ENCODE data around the gene NME1. TPM values are rescaled to one million over a fixed set of nuclear protein-coding genes. Genes with fewer than 3 reads are reported as not detected.

NME1 gene
- 517 to 794 TPM (median 696 TPM) in 5 replicates for total RNA-seq (2022; extraction: Qiagen RNA extraction; ENCODE audit: low read depth)

GRCh38 chr17:51153210-51154072 lies at the start of gene NME1:
Gene NME1 (plus strand): TSS chr17:51153559. CDS start chr17:51155655, 2,096 bp downstream.

DNA sequence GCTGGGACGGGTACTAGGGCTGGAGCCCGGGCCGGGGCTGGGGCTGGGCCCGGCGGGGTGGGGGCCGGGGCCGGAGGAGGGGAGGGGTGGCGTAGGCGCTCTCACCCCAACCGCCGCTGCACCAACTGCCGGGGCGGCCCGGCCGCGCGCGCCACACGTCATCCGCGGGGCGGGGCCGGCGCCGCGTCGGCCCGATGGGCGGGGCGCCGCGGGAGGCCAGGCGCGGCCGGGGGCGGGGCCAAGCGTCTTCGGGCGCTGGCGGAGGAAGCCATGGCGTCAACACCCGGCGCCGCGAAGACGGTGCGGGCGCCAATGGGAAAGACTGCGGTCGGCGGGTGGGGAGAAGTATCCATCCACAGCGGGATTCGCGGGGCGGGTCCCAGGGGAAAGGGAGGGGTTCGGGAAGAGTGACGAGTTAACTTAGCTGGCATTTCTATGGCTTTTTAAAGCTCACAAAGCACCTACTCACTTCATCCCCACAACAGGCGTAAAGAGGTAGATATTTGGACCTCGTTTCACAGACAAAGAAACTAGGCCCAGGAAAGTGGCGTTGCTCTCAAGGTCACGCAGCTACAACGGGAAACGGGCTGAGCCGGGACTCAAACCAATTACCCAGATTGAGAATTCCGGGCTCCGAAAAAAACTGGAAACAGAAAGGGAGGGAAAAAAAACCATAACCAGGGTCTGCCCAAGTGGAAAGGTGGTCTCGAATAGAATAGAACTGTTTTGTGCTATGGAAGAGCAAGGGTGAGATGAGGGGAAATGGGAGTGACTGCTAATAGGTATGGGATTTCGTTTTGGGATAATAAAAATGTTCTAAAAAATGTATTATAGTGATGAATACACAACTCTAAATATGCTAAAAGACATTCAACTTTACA lies 32.4 kb upstream of the NME1 start, which contains the start of gene SPAG9:
SPAG9 (minus strand) TSS at position 130 of the 881 bp plus-strand sequence. CDS start 212 bp downstream, outside the sequence.

DNA sequence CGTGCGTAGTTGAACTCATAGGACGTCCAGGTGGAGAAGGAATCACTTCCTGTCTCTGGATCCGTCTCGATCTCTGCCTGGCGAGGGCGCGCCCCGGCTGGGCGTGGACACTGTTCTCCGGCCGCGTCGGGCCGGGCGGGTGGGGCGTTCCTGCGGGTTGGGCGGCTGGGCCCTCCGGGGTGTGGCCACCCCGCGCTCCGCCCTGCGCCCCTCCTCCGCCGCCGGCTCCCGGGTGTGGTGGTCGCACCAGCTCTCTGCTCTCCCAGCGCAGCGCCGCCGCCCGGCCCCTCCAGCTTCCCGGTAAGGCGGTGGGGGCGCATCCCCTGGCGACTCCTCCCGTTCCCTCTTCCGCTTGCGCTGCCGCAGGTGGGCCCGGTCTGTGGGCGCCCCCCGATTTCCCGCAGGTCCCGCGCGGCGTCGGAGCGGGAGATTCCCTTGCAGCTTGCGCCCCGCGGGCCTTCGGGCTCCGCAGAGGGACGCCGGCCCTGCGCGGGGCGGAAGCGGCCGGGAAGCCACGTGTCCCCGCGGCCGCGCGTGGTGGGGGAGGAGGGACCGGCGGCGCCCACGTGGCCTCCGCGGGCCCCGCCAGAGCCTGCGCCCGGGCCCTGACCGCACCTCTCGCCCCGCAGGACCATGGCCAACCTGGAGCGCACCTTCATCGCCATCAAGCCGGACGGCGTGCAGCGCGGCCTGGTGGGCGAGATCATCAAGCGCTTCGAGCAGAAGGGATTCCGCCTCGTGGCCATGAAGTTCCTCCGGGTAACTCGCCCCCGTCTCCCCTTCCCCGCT lies 13.0 kb downstream of the NME1 start, which contains the start of gene NME2:
NME2 (plus strand) TSS at position 214 of the 789 bp plus-strand sequence; CDS start at position 634, 420 bp downstream.

Other genes starting within 250 kb of the NME1 start
- gene SPAG9, start 32.7 kb upstream of the NME1 start, total RNA-seq (2022; extraction: Qiagen RNA extraction; ENCODE audit: low read depth), result 71.0 to 93.7 TPM (median 83.5 TPM) in 5 replicates
- 1,269 to 2,012 TPM (median 1,784 TPM) in 5 replicates for gene NME2, start 12.9 kb downstream of the NME1 start, total RNA-seq (2022; extraction: Qiagen RNA extraction; ENCODE audit: low read depth)
- 3.7 to 6.6 TPM (median 5.9 TPM) in 5 replicates for gene MBTD1, start 106.5 kb downstream of the NME1 start, total RNA-seq (2022; extraction: Qiagen RNA extraction; ENCODE audit: low read depth)
- 68.7 to 97.7 TPM (median 73.1 TPM) in 5 replicates for gene UTP18, start 107.0 kb downstream of the NME1 start, total RNA-seq (2022; extraction: Qiagen RNA extraction; ENCODE audit: low read depth)